Kidney (tissue), 14 donors: ENCODE results near the gene EHD4. TPM values are rescaled to one million over a fixed set of nuclear protein-coding genes. Genes with fewer than 3 reads are reported as not detected.

Source experiments
- DNase-seq, 5 donors: peaks; one replicate each; pipeline ENCODE4 v3.0.0-alpha.2; 2013 to 2020
- FAIRE-seq: peaks from 2 replicates; lab custom pipeline; 2012; peaks lifted over from hg19 to GRCh38; lab: Jason Lieb, UNC
- H3K27ac ChIP-seq, 2 donors: one replicate each; pipeline ENCODE4 v1.7.0; 2013; ENCODE audit warnings: low read depth in 2 of 2, low read length in 2 of 2, inconsistent platforms in 1 of 2
- H3K27me3 ChIP-seq: one replicate; pipeline ENCODE4 v1.7.1; 2013; ENCODE audit warnings: low read length, inconsistent platforms; ENCODE audit not compliant: control insufficient read depth, insufficient read depth
- H3K36me3 ChIP-seq, 3 donors: one replicate each; pipeline versions ENCODE4 v1.7.0 to v1.7.1; 2013; ENCODE audit warnings: low read length in 3 of 3, control low read depth in 1 of 3, inconsistent platforms in 1 of 3; ENCODE audit not compliant: insufficient read depth in 3 of 3, control insufficient read depth in 2 of 3
- H3K4me1 ChIP-seq, 3 donors: one replicate each; pipeline versions ENCODE4 v1.7.0 to v1.7.1; 2013; ENCODE audit warnings: low read length in 3 of 3, inconsistent platforms in 1 of 3, low read depth in 1 of 3; ENCODE audit not compliant: control insufficient read depth in 2 of 3, insufficient read depth in 2 of 3
- H3K4me3 ChIP-seq, 3 donors: one replicate each; pipeline versions ENCODE4 v1.7.0 to v1.8.1; 2013; ENCODE audit warnings: low read length in 3 of 3, control low read depth in 1 of 3, inconsistent platforms in 1 of 3
- H3K9ac ChIP-seq, 3 donors: one replicate each; pipeline versions ENCODE4 v1.7.0 to v1.7.1; 2013; ENCODE audit warnings: low read length in 3 of 3, control low read depth in 1 of 3, inconsistent platforms in 1 of 3
- H3K9me3 ChIP-seq, 3 donors: one replicate each; pipeline versions ENCODE4 v1.7.0 to v1.7.1; 2013; ENCODE audit warnings: low read length in 3 of 3, control low read depth in 1 of 3, inconsistent platforms in 1 of 3; ENCODE audit not compliant: control insufficient read depth in 2 of 3, insufficient read depth in 1 of 3
- intact Hi-C: fragments of 100-400 bp; cut with DNase I; formaldehyde crosslinking; loops from one replicate; pipeline ENCODE4 v1.11.1; 2022
- polyA plus RNA-seq: library from polyadenylated mRNA; stranded (reverse); fragments of 350-450 nt; fragmentation: Illumina TruSeq; extraction: RNeasy Lipid Tissue Mini Kit (QIAGEN cat#74804); gene quantifications from one replicate; pipeline ENCODE4 v1.2.3, GENCODE V29; 2014; ENCODE audit warnings: low read depth, low replicate concordance; ENCODE audit not compliant: insufficient read depth
- total RNA-seq: library from RNA; stranded (reverse); fragmentation: NEBNext Ultra II Directional; extraction: Animal tissue kit (Norgen Biotek cat#: 25700); gene quantifications from one replicate; pipeline ENCODE4 v1.2.1, GENCODE V29; 2021
- TF ChIP-seq, protein P1 (sequence below): IDR thresholded peaks from 3 replicates; pipeline ENCODE4 v1.5.1; 2012; ENCODE audit warnings: mild to moderate bottlenecking, moderate library complexity, borderline replicate concordance; ENCODE audit not compliant: insufficient read depth; ENCODE audit errors: extremely low read depth
- donor health status: control.
- donor health status: control.
- donor health status: control.
- donor health status: control.
- donor health status: control.
- donor health status: DM: yes; HTN: yes; CAD: no.
- donor health status: Normal renal cell carcinoma (clear cell type).

The EHD4 gene
- total and polyA plus RNA-seq, 2 donors from 2014 or later = 15.7 to 38.5 TPM

GRCh38 chr15:41950489-41950888 is 21.9 kb downstream of the EHD4 start:
- Histone ChIP-seq H3K27me3 (no peaks in the 10 kb centered on the region), H3K27ac (peak overlapping the region in 1 of 2 donors; percentile 52), H3K36me3 (peaks cover 0 to 5% (median 3%) of the 10 kb centered on the region in 3 donors), H3K4me3 (no peak overlapping the region), H3K9me3 (no peaks in the 10 kb centered on the region), H3K9ac (no peak overlapping the region), H3K4me1 (peaks cover 0 to 25% (median 14%) of the 10 kb centered on the region in 3 donors)
- intact Hi-C loops = no loop called here
- no peak for DNase-seq
- FAIRE-seq = no peak
- TF ChIP-seq, protein P1, sequence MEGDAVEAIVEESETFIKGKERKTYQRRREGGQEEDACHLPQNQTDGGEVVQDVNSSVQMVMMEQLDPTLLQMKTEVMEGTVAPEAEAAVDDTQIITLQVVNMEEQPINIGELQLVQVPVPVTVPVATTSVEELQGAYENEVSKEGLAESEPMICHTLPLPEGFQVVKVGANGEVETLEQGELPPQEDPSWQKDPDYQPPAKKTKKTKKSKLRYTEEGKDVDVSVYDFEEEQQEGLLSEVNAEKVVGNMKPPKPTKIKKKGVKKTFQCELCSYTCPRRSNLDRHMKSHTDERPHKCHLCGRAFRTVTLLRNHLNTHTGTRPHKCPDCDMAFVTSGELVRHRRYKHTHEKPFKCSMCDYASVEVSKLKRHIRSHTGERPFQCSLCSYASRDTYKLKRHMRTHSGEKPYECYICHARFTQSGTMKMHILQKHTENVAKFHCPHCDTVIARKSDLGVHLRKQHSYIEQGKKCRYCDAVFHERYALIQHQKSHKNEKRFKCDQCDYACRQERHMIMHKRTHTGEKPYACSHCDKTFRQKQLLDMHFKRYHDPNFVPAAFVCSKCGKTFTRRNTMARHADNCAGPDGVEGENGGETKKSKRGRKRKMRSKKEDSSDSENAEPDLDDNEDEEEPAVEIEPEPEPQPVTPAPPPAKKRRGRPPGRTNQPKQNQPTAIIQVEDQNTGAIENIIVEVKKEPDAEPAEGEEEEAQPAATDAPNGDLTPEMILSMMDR = no peak

DNA sequence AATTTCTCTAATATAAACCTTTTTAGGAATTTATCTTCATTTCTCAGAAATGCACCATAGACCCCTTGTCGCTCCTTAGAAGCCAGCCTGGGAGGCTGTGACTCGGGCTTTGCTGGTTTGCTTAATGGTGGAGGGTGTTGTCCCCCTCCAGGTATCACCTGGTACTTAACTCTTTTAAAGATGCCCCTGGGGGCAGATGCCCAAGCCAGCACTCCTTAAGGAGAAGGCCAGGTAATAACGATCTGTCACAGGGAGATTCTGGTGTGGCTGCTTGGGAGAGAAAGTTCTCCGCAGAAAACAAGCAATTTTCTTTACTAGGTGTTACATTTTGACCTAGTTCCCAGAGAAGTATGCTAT is 22.3 kb downstream of the EHD4 start:
- no peaks in the 10 kb centered on the region for H3K27me3 ChIP-seq
- H3K36me3 ChIP-seq = peaks cover 0 to 5% (median 3%) of the 10 kb centered on the region in 3 donors
- intact Hi-C loops = no loop called here
- DNase-seq (no peak), FAIRE-seq (no peak)
- peaks cover 0 to 25% (median 14%) of the 10 kb centered on the region in 3 donors for H3K4me1 ChIP-seq
- TF ChIP-seq, protein P1 = no peak
- peak overlapping the region in 1 of 2 donors; percentile 4 for H3K27ac ChIP-seq
- H3K9me3 ChIP-seq = no peaks in the 10 kb centered on the region
- no peak overlapping the region for H3K9ac ChIP-seq
- H3K4me3 ChIP-seq = no peak overlapping the region

GRCh38 chr15:41949401-41950126 is 22.8 kb downstream of the EHD4 start:
- FAIRE-seq = no peak
- Histone ChIP-seq H3K9me3 (no peaks in the 10 kb centered on the region), H3K4me3 (no peak overlapping the region), H3K4me1 (peaks cover 0 to 28% (median 16%) of the 10 kb centered on the region in 3 donors), H3K27me3 (no peaks in the 10 kb centered on the region), H3K9ac (no peak overlapping the region), H3K27ac (peak overlapping the region in 1 of 2 donors; percentile 4), H3K36me3 (peaks cover 0 to 5% (median 3%) of the 10 kb centered on the region in 3 donors)
- TF ChIP-seq, protein P1 = no peak
- DNase-seq = peak in 1 of 5 donors; percentile 46
- intact Hi-C loops = no loop called here
